Renal cortical epithelial cell (primary cell): ENCODE measurements around the gene TMPRSS11E. TPM values are rescaled to one million over a fixed set of nuclear protein-coding genes. Genes with fewer than 3 reads are reported as not detected.
"Not testable (repeated sequence)": the region's sequence is repeated elsewhere in the genome, so short reads cannot be mapped to it uniquely, and the experiment has no call there.

Experiments used
- DNase-seq: peaks from one replicate; pipeline ENCODE4 v3.0.0-alpha.2; 2011; ENCODE audit warnings: low read depth
- total RNA-seq: library from RNA; depleted of rRNA; stranded (reverse); fragments of >200 nt; gene quantifications from 2 replicates; pipeline ENCODE4 v1.2.3, GENCODE V29; 2014

The TMPRSS11E gene
- total RNA-seq, 1 donor from 2014 or later: not detected

DNA sequence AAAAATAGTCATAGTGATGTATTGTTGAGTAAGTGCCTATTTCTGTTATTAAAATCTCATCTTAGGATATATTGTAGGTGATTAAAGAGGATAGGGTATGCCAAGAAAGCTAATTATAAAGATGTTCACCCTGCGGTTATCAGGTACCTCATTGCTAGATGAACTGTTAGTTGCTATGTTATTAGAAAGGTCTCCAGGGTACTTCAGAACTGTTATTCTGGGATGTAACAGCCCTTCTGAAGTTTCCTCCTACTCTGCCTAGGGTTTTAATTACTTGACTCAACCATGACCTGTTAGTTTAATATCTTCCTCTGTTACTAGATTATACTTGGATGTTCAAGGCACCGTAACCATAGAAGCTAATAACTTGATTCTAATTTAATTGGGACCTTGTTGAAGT, 15.4 kb downstream of the TMPRSS11E start:
- DNase-seq: no peak

DNA sequence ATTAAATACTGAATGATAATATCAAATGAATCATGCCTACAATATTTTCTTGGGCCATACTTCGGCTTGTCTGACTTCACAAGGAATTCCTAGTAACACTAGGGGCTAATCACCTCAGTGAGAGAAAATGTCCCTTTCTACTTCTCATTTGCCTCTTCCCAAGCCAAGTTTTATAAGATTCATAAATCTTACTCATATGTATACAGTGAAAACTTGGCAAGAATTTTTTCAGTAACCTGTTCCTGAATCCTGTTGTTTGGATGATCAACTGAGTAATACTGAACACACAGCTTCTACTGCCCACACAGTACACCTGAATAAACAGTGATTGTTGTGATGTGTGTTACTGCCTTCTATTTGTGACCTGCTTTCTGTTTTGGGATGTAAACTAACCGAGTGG, 16.5 kb downstream of the TMPRSS11E start:
- peak; percentile 46 for DNase-seq

DNA sequence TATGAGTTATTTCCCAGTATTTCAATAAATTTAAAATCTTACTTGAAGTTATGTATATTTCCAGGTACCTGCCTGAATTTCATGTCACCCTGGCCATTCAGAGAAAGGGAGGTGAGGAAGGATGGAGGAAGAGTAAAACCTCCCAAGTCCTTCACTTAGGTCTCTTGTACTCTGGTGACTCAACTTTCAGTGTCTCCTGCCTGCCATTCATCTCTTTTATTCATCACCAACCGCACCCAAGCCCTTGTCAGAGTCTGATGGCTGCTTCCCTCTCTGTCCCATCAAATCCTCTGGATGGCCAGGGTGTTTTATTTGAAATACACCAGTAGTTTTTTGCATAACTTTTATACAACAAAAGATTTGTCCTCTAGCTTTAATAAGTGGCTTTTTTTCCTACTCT, 17.8 kb downstream of the TMPRSS11E start:
- DNase-seq: no peak

DNA sequence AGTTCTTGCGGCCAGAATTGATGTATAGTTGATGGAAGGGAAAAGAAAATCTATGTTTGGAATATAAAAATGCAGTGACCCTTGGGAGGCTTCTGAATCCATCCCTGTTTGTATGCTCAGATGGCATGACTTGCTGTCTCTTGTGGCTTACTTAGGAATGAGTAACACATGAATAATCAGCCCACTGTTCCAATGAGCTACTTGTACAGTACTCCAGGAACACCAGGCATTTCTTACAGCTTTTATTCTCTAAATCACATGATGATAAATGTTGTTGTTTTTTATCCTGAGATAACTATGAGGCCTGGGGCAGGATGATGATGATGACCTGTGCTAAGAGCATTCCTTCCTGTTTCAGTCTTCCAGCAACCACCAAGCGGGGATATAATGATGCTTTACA, 18.9 kb downstream of the TMPRSS11E start:
- peak; percentile 95 for DNase-seq

DNA sequence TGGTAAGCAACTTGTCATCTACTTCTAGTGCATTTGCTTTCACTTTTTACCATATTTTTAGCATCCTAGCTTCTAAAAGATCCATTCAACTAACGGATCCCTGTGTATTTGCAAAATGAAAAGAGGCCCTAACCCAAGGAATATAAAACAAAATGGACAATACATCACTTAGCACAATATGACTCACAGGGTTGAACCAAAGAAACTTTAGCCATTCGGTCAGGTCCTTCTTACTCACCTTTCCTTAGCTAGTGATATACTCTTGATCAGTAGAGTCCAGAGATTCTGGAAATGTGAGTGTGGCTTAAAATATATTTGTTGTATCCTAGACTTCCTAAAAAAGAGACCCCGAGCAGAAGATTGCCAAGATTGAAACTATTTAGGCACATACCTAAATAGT, 19.5 kb downstream of the TMPRSS11E start:
- peak; percentile 78 for DNase-seq

DNA sequence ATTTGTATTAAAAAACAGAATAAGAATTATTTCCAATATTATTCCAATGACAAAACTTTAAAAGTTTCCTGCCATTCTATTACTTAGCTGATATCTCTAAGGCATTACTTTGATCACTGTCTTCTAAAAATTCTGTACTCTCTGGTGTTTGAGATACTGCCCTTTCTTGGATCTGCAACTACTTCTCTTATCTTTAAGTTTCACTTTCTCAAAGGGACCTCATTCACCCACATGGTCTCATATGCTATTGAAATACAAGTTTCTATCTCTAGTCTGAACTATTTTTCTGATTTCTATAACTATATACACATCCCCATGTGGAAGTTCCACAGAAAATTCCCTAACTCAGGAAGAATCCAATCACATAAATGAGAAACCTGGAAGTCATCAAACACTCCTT, 22.2 kb downstream of the TMPRSS11E start:
- DNase-seq: no peak

DNA sequence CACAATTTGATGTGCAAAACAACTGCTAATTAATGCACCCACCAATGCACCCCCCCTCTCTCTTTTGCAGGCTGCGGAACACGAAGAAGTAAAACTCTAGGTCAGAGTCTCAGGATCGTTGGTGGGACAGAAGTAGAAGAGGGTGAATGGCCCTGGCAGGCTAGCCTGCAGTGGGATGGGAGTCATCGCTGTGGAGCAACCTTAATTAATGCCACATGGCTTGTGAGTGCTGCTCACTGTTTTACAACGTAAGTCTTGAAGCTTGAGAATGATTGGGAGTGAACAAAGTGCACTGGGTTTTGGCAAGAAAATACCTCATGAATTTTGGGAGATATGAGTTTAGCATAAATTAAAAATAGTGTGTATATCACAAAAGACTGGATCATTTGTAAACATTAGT, 28.9 kb downstream of the TMPRSS11E start:
- DNase-seq: no peak

DNA sequence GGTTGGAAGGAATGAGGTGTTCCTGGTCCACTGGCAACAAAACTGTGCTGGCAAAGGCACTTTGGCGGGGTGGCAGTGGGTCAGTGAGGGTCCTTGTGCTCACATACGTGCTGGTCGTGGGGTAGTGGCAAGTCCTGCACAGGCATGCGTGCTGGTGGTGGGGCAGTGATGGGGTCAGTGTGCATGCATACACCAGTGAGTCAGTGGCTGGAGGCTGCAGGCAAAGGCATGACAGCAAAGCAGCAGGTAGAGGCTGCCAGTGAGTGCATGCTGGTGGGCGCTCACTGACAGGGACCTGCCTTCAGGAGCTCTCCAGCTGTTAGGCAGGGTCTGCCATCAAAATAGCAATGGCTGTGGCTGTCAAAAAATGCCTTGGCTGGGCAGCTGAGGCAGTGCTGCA, 42.1 kb downstream of the TMPRSS11E start:
- DNase-seq: no peak

DNA sequence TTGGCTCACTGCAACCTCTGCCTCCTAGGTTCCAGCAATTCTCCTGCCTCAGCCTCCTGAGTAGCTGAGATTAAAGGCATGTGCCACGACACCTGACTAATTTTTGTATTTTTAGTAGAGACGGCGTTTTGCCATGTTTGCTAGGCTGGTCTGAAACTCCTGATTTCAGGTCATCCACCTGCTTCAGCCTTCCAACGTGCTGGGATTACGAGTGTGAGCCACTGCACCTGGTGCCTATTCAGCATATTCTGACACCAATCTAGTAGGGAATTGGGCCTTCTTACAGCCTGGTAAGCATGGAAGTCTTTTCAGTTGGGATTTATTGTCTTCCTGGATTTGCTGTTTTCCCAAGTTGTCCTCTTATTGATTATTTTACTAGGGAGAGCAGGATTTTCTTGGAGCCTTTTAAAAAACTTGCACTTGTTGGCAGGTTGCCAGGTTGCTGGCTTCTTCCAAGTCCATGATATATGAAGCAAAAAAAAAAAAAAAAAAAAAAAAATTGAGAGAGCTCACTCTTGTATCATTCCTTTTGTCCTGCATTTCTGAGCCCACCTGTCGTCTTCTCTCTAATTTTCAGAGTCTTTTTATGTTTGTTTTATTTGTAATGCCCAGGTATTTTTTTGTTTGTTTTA, 43.7 kb downstream of the TMPRSS11E start:
- no peak for DNase-seq

DNA sequence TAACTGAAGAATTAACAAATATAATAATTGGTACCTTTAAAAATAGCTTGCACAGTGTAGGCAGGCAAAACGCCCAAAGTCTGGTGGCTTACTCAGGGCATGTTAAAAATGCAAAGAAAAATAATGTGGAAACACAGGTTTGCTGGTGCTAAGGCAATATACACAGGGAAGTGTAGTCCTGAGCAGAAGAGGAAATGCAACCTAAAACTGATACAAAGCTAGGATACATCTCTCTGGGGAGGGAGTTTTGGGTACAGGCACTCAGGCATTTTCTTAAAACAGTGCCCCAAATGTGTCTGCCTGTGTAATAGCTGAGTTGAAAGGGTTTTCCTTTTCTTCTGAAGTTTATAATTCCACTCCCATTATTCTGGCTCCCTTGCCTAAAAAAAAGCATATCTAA, 47.4 kb downstream of the TMPRSS11E start:
- DNase-seq: no peak

DNA sequence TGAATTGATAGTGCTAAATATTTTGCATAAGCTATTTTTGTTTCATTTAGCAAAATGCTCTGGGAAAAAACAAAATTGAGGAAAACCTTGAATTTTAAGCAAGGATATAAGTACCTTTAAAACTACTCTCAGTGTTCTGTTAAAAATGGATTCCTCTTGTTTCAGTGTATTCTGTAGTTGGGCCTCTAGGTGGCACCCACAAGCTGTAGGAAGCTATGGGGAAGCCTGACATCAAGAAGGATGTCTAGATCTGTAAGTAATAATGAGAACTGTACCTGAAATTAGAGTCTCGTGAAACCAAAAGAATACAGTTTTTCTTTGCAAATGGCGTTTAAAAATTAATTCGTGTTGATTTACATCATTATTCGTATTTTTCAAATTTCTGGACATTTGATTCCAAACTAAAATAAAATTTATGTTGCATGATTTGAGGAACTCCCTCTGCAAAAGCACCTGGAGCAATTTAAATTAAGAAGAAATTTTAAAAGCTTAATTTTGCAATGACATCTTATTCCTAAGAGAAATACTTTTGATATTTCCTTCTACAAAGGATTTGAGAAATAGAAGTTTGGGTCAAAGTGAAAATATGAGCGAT, 51.2 kb downstream of the TMPRSS11E start:
- DNase-seq: peak; percentile 70

DNA sequence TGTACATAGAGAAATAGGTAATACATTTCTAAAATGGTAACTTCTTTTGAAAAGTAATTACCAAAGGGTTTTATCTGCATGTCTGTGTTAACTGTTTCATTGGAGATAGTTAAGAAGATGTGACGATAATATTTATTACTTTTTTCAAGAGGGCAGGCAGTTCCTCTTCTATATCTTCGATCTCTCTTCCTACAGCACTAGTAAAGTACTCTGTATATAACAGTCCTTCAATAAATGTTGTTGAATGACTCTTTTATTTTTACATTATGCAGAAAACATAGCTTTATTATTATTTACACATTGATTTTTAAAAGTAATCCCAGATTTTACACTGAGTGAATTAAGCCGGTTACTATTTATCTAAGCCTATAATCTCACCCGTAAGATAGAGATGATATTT, 51.8 kb downstream of the TMPRSS11E start:
- DNase-seq: no peak

DNA sequence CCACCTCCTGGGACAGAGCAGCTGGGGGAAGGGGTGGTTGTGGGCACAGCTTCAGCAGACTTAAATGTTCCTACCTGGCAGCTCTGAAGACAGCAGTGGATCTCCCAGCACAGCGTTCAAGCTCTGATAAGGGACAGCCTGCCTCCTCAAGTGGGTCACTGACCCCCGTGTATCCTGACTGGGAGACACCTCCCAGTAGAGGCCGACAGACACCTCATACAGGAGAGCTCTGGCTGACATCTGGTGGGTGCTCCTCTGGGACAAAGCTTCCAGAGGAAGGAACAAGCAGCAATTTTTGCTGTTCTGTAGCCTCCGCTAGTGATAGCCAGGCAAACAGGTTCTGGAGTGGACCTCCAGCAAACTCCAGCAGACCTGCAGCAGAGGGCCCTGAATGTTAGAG, 56.2 kb downstream of the TMPRSS11E start:
- not testable (repeated sequence) for DNase-seq

DNA sequence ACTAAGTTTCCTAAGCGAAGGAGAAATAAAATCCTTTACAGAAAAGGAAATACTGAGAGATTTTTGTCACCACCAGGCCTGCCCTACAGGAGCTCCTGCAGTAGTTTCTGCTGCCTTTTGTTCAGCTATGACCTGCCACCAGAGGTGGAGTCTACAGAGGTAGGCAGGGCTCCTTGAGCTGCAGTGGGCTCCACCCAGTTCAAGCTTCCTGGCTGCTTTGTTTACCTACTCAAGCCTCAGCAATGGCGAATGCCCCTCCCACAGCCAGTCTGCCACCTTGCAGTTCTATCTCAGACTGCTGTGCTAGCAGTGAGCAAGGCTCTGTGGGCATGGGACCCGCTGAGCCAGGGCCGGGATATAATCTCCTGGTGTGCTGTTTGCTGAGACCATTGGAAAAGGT, 57.6 kb downstream of the TMPRSS11E start:
- not testable (repeated sequence) for DNase-seq

DNA sequence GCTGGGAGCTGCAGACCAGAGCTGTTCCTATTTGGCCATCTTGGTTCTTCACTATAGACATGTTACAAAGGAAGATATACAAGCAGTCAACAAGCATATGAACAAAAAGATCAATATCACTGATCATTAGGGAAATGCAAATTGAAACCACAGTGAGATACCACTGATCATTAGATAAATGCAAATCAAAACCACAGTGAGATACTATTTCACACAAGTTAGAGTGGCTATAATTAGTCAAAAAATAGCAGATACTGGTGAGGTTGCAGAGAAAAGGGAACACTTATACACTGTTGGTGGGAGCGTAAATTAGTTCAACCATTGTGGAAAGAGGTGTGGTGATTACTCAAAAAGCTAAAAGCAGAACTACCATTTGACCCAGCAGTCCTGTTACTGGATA, 58.2 kb downstream of the TMPRSS11E start:
- DNase-seq: not testable (repeated sequence)

DNA sequence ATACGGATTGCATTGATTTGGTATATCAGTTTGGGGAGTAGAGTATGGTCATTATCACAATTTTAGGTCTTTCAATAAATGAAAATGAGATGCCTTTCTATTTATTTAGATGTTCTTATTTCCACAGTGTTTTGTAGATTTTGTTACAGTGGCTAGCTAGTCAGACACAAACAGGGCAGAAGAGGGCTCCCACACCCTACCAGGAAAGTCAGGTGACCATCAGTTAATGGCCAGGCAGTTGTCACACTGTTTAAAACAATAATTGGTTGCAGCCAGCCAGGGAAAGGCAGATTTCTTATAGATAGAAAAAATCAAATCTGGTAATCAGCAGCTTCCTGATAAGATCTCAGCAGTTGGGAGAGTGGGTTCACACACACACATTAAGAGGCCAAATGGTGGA, 71.6 kb downstream of the TMPRSS11E start:
- DNase-seq: no peak

DNA sequence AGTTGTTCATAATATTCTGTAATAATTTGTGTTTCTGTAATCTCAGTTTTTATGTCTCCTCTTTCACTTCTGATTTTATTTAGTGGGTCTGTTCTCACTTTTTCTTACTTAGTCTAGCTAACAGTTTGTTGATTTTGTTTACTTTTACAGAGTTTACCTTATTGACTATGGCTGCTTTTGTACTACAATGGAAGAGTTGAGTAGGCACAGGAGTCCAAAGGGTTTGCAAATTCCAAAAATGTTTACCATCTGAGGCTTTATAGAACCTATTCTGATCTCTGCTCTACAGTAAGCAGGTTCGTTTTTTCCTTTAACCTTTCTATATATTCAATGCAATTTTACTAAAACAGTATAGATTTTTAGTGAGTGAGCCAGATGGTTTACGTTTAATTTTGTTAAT, 73.7 kb downstream of the TMPRSS11E start:
- DNase-seq: no peak

DNA sequence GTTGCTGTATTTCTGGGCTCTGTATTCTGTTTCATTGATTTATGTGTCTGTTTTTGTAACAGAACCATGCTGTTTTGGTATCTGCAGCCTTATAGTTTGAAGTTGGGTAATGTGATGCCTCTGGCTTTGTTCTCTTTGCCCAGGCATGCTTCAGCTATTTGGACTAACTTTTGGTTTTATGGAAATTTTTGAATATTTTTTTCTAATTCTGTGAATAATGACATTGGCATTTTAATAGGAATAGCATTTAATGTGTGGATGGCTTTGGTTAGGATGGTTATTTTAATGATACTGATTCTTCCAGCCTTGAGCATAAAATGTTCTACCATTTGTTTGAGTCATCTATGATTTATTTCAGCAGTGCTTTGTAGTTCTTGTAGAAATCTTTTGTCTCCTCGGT, 75.0 kb downstream of the TMPRSS11E start:
- peak; percentile 9 for DNase-seq

DNA sequence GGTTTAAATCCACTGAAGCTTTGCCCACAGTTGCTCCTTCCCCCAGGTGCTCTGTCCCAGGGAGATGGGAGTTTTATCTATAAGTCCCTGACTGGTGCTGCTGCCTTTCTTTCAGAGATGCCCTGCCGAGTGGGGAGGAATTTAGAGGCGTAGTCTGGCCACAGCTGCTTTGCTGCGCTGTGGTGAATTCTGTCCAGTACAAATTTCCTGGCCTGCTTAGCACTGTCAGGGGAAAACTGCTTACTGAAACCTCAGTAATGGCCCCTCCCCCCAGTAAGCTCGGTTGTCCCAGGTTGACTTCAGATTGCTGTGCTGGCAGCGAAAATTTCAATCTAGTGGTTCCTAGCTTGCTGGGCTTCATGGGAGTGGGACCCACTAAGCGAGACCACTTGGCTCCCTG, 88.7 kb downstream of the TMPRSS11E start:
- no peak for DNase-seq

DNA sequence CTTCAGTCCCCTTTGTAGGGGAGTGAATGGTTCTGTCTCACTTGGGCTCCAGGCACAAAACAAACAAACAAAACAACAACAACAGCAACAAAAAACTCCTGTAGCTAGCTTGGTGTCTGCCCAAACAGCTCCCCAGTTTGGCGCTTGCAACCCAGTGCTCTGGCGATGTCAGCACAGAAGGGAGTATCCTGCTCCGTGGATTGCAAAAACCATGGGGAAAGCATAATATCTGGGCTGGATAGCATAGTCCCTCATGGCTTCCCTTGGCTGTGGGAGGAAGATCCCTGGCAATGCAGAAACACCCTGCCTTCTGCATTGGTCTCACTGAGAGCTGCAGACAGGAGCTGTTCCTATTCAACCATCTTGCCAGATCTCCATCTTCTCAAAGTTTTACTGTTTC, 89.1 kb downstream of the TMPRSS11E start:
- DNase-seq: no peak

DNA sequence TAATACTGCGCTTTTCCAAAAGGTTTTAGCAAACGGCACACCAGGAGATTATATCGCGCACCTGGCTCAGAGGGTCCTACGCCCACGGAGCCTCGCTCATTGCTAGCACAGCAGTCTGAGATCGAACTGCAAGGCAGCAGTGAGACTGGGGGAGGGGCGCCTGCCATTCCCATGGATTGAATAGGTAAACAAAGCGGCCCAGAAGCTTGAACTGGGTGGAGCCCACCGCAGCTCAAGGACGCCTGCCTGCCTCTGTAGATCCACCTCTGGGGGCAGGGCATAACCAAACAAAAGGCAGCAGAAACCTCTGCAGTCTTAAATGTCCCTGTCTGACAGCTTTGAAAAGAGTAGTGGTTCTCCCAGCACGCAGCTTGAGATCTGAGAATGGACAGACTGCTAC, 95.5 kb downstream of the TMPRSS11E start:
- DNase-seq: not testable (repeated sequence)
